T-helper 2 cell treated with Interferon-gamma antibody and Interleukin-4, amounts not matched to agents 5 μg/mL and 100 μg/mL, for 36 hours (primary cell): ENCODE data around the gene DACH2.
"Not testable (repeated sequence)": the region's sequence is repeated elsewhere in the genome, so short reads cannot be mapped to it uniquely, and the experiment has no call there.

ENCODE experiments used
- DNase-seq: peaks from one replicate; pipeline ENCODE4 v3.0.0; 2021; ENCODE audit warnings: low spot score
- H3K27ac Mint-ChIP-seq: one replicate; pipeline ENCODE4 v1.8.0; 2021; ENCODE audit warnings: mild to moderate bottlenecking, mixed read lengths
- H3K27me3 Mint-ChIP-seq: one replicate; pipeline ENCODE4 v1.8.0; 2021; ENCODE audit warnings: low read depth, mixed read lengths
- H3K36me3 Mint-ChIP-seq: one replicate; pipeline ENCODE4 v1.8.0; 2021; ENCODE audit warnings: low read depth, mixed read lengths
- H3K4me1 Mint-ChIP-seq: one replicate; pipeline ENCODE4 v1.8.0; 2021; ENCODE audit warnings: low read depth, mixed read lengths
- H3K4me3 Mint-ChIP-seq: one replicate; pipeline ENCODE4 v1.8.0; 2022; ENCODE audit warnings: mild to moderate bottlenecking, moderate library complexity, mixed read lengths
- H3K9me3 Mint-ChIP-seq: one replicate; pipeline ENCODE4 v1.8.0; 2021; ENCODE audit warnings: mixed read lengths

The DACH2 gene

DNA sequence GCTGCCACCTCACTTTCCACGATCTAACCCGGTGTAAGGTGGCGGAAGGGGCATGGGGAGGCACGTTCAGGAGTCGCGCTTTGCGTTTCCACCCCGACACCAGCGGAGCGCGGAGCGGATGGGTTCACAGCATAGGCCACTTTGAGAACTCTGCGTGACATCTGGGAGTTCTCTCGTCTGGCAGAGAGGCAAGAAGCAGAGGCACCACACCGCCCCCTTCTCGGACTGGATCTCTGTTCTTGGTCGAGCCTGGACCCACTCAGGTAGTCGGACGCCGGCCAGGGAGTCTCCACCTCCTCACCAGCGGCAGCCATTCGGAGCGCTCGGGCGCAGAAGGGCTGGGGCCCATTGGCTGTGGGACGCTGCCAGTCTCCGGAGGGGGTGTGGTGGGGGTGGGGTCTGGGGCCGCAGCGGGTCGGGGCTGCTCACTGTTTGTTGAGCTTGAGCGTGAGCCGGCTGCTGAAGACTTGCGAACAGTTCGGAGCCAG lies at the start of gene DACH2:
Gene DACH2 (plus strand): TSS at position 428 of the 488 bp plus-strand sequence.
- H3K36me3 Mint-ChIP-seq = no peaks in the 10 kb centered on the region
- no peaks in the 10 kb centered on the region for H3K9me3 Mint-ChIP-seq
- H3K4me3 Mint-ChIP-seq = peak within 1 kb of the TSS; percentile 77
- no peak within 1 kb of the TSS for H3K27ac Mint-ChIP-seq
- peaks cover 2% of the 10 kb centered on the region for H3K4me1 Mint-ChIP-seq
- peak; percentile 17 for DNase-seq
- peaks cover 34% of the 10 kb centered on the region for H3K27me3 Mint-ChIP-seq

DNA sequence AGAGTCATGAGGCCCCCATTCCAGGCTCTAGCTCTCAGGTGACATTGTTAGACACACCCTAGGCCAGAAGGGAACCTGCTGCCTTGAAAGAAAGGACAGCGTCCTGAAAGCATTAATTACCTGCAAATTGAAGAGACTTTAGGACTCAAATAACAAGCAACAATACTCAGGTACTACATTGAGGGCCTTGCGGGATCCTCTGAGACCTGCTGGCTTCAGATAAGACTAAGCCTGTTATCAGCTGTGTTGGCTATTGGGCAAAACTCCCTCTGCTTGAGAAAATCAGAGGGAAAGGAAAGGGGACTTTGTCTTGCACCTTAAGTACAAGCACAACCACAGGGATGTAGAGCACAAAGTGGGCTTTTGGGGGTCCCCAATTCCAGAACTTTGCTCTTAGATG lies 45.9 kb upstream of the DACH2 start:
- Mint-ChIP-seq H3K4me3 (no peak overlapping the region), H3K9me3 (no peaks in the 10 kb centered on the region), H3K4me1 (no peaks in the 10 kb centered on the region), H3K27me3 (no peaks in the 10 kb centered on the region), H3K27ac (no peak overlapping the region), H3K36me3 (no peaks in the 10 kb centered on the region)
- DNase-seq = no peak

DNA sequence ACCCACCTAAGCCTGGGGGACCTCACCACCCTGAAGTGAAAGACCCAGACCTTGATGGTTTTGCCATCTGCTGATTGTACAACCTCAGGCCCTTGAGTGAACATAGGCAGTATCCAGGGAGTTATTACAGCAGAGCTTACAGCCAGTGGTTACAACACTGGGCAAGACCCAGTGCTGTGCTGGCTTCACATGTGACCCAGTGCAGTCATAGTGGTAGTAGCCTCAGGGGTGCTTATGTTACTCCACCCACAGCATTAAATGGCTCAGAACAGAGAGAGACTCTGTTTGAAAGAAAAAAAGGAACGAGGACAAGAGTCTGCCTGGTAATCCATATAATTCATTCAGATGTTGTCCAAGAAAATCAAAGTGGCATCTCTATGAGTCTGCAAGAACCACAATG lies 45.2 kb upstream of the DACH2 start:
- DNase-seq = no peak
- Mint-ChIP-seq H3K27ac (no peak overlapping the region), H3K4me3 (no peak overlapping the region), H3K4me1 (no peaks in the 10 kb centered on the region), H3K9me3 (no peaks in the 10 kb centered on the region), H3K36me3 (no peaks in the 10 kb centered on the region), H3K27me3 (no peaks in the 10 kb centered on the region)

DNA sequence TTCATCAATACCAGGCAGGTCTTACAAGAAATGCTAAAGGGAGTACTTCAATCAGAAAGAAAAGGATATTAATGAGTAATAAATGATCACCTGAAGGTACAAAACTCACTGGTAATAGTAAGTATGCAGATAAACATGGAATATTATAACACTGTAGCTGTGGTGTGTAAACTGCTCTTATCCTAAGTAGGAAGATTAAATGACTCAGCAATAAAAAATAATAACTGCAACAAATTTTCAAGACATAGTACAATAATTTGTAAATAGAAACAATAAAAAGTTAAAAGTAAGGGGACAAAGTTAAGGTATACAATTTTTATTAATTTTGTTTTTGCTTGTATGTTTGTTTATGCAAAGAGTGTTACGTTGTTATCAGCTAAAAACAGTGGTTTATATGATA lies 43.7 kb upstream of the DACH2 start:
- Mint-ChIP-seq H3K36me3 (no peaks in the 10 kb centered on the region), H3K4me3 (no peak overlapping the region), H3K9me3 (no peaks in the 10 kb centered on the region), H3K27me3 (no peaks in the 10 kb centered on the region), H3K27ac (no peak overlapping the region), H3K4me1 (no peaks in the 10 kb centered on the region)
- DNase-seq = no peak

DNA sequence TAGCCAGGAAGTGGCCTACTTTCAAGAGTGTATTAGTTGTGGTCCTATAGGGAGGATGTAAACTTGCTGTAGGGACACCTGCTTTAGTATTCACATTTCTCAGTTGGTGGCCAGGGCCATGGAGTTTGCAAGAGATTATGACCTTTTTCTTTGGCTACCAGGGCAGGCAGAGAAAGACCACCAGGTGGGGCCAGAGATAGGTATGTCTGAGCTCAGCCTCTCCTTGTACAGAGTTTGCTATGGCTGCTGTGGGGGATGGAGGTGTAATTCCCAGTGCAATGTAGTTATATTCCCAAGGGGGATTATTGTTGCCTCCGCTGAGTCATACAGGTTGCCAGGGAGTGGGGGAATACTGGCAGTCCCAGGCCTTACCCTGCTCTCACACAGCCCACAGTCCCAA lies 26.3 kb upstream of the DACH2 start:
- Mint-ChIP-seq H3K4me3 (no peak overlapping the region), H3K27ac (no peak overlapping the region), H3K4me1 (no peaks in the 10 kb centered on the region), H3K27me3 (no peaks in the 10 kb centered on the region), H3K9me3 (peaks cover 7% of the 10 kb centered on the region), H3K36me3 (no peaks in the 10 kb centered on the region)
- no peak for DNase-seq

DNA sequence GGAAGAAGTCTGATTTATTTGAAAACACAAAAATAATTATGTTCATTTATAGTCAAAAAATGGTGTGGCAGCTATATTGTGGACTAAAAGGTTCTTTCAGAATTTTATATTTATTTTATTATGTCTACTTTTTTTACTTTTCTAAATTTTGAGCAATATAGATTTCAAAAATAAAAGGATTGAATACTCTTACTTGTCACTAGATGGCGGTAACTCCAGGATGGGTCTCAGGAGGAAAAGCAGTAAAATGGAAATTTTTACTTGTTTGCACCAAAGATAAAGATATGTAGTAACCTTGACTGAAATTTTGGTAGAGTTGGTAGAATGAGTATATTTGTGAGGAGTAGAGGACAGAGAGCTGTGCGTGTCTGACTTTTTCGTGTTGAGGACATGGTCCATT lies 14.5 kb upstream of the DACH2 start:
- Mint-ChIP-seq H3K27ac (no peak overlapping the region), H3K9me3 (no peaks in the 10 kb centered on the region), H3K4me3 (no peak overlapping the region), H3K27me3 (peaks cover 2% of the 10 kb centered on the region), H3K36me3 (no peaks in the 10 kb centered on the region), H3K4me1 (peaks cover 1% of the 10 kb centered on the region)
- no peak for DNase-seq

DNA sequence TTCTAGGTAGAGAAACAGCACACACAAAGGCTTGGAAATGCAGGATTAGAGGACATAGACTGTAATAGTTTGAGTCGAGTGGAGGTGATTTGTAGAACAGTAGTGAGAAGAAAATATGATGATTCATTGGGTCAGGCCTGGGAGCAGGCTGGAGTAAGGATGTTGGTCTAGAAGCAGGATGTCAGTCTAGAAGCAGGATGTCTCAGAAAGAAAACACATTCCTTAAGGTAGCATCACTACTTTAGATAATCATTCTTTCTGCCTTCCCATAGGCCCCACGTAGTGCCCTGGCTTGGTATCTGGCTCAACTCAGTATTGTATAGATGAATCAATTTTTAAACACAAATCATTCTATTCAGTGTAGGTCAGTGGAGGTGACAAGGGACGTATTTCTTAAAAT lies 11.2 kb upstream of the DACH2 start:
- H3K4me1 Mint-ChIP-seq = peaks cover 1% of the 10 kb centered on the region
- no peaks in the 10 kb centered on the region for H3K36me3 Mint-ChIP-seq
- no peak overlapping the region for H3K27ac Mint-ChIP-seq
- peaks cover 2% of the 10 kb centered on the region for H3K27me3 Mint-ChIP-seq
- H3K4me3 Mint-ChIP-seq = no peak overlapping the region
- DNase-seq = no peak
- H3K9me3 Mint-ChIP-seq = no peaks in the 10 kb centered on the region

DNA sequence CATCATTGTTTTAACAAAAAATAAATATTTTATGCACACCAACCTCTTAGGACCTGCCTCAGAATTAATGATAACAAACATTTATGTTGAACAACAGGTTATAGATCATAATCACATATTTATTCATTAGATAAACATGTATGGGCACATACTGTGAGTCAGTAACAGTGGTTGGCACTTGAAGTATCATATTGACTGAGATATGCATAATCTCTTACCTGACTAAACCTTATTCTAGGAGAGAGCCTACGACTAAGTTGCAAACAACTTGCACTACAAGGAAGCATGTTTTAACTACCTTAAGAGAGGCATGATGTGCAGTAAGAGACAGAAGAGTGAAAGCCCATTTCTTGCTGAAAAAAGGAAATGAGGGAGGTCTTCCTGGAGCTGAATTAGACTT lies 6.5 kb upstream of the DACH2 start:
- no peaks in the 10 kb centered on the region for H3K4me1 Mint-ChIP-seq
- no peak for DNase-seq
- H3K27me3 Mint-ChIP-seq = peaks cover 4% of the 10 kb centered on the region
- H3K4me3 Mint-ChIP-seq = no peak overlapping the region
- H3K36me3 Mint-ChIP-seq = no peaks in the 10 kb centered on the region
- no peak overlapping the region for H3K27ac Mint-ChIP-seq
- H3K9me3 Mint-ChIP-seq = no peaks in the 10 kb centered on the region

DNA sequence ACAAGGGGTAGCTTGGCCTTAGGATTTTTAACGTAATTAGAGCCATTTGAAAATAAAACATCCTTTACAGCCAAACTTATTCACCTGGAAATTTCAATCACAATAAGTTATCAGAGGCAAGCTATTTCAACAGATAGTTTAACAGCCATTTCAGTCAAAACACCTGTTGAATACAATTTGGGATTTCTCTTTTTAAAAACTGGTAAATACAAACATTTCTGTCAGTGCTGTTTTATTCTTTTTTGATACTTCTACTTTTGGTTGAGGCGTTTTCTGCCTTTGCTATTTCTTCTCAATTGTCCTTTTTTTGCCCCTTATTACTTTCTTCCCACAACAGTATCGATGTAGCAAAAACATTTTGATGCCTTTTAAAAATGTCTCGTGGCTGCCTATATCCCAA lies 2.1 kb upstream of the DACH2 start:
- Mint-ChIP-seq H3K36me3 (no peaks in the 10 kb centered on the region), H3K4me1 (peaks cover 2% of the 10 kb centered on the region), H3K4me3 (no peak overlapping the region), H3K27me3 (peaks cover 34% of the 10 kb centered on the region), H3K9me3 (no peaks in the 10 kb centered on the region), H3K27ac (no peak overlapping the region)
- DNase-seq = no peak

DNA sequence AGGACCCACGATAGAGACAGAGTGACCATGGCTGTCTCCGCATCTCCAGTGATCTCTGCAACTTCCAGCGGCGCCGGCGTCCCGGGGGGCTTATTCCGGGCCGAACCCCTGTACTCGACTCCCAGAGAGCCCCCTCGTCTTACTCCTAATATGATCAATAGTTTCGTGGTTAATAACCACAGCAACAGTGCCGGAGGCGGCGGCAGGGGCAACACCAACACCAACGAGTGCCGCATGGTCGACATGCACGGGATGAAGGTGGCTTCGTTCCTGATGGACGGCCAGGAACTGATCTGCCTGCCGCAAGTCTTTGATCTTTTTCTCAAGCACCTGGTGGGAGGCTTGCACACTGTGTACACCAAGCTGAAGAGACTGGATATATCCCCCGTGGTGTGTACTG lies 343 bp downstream of the DACH2 start:
- no peak overlapping the region for H3K27ac Mint-ChIP-seq
- H3K4me3 Mint-ChIP-seq = peak overlapping the region; percentile 77
- no peaks in the 10 kb centered on the region for H3K9me3 Mint-ChIP-seq
- no peak for DNase-seq
- peaks cover 34% of the 10 kb centered on the region for H3K27me3 Mint-ChIP-seq
- no peaks in the 10 kb centered on the region for H3K36me3 Mint-ChIP-seq
- H3K4me1 Mint-ChIP-seq = peaks cover 2% of the 10 kb centered on the region

DNA sequence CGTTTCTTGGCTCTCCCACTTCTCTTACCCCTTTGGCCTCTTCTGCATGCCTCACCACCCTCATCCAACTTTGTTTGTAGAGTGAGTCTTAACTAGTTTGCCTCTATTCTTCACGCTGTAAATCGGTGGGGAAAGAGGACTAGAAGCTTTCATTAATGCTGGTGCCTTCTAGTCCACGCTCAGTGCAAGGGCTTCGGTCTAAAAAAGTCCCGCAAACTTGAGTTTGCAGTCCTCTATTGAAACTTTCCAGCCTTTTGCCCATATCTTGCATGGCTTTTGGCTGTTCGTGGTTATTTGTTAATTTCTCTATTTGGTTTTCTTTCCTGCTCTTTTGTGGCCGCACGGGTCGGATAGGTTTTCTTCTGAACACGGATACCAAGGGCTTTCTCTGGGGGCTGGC lies 868 bp downstream of the DACH2 start:
- H3K4me1 Mint-ChIP-seq = peaks cover 2% of the 10 kb centered on the region
- no peak for DNase-seq
- H3K27me3 Mint-ChIP-seq = peaks cover 34% of the 10 kb centered on the region
- H3K36me3 Mint-ChIP-seq = no peaks in the 10 kb centered on the region
- peak overlapping the region; percentile 77 for H3K4me3 Mint-ChIP-seq
- H3K9me3 Mint-ChIP-seq = no peaks in the 10 kb centered on the region
- no peak overlapping the region for H3K27ac Mint-ChIP-seq

DNA sequence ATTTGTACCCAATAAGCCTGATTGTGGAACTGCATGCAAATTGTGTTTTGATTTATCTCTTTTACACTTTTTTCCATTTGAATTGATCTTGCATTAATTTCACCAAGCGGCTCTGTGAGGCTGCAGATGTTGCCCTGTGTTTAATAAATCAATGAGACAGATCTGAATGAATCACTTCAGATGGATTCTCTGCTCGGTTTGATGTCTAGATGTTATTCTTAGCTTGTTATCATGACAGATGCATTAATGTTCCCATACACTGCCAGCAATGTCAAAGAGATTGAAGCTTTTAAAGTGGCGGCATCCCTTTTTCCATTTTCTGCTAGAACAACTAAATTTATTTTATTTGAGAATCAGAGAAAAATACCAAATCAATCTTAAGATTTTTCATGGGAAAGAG lies 6.3 kb downstream of the DACH2 start:
- no peaks in the 10 kb centered on the region for H3K9me3 Mint-ChIP-seq
- H3K4me1 Mint-ChIP-seq = no peaks in the 10 kb centered on the region
- H3K27ac Mint-ChIP-seq = no peak overlapping the region
- H3K27me3 Mint-ChIP-seq = peaks cover 9% of the 10 kb centered on the region
- no peak for DNase-seq
- no peak overlapping the region for H3K4me3 Mint-ChIP-seq
- H3K36me3 Mint-ChIP-seq = no peaks in the 10 kb centered on the region

DNA sequence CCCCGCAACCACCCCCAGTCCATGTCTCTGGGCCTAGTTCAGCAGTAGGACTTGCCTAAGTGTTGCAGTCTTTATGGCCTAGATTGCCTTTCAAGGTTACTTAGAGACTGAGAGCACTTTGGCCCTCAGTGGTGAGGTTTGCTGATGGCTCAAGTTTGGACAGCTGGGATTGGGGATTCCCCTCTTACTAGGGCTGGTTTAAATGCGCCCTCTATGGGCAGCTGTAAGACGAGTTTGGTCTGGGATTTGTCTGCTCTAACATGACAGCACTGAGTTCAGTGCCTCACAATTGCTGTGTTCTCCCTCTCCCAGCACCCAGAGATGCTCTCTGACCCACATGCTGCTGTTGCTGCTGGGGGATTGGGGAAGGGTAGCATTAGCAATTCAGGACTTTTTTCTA lies 23.1 kb downstream of the DACH2 start:
- DNase-seq = no peak
- H3K27ac Mint-ChIP-seq = no peak overlapping the region
- H3K4me1 Mint-ChIP-seq = no peaks in the 10 kb centered on the region
- H3K4me3 Mint-ChIP-seq = no peak overlapping the region
- H3K9me3 Mint-ChIP-seq = no peaks in the 10 kb centered on the region
- no peaks in the 10 kb centered on the region for H3K36me3 Mint-ChIP-seq
- H3K27me3 Mint-ChIP-seq = no peaks in the 10 kb centered on the region

DNA sequence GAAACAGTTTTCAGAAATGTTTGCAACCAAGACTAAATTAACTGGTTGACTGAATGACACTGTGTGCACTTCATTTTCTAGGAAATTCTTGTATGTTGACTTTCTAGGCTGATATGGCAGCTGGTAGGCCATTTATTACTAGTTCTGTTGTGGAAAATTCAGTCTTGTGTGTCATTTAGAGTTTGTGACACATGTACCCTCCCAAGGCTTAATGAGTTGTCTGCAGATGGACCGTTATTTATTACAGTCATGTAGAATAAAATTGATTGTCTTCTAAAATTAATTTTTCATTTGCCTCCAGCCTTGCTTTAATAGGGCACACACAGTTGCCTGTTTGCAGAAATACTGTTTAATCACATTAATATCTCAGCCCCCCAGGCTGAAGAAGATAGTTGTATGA lies 30.7 kb downstream of the DACH2 start:
- Mint-ChIP-seq H3K9me3 (no peaks in the 10 kb centered on the region), H3K27me3 (no peaks in the 10 kb centered on the region), H3K4me3 (no peak overlapping the region), H3K4me1 (no peaks in the 10 kb centered on the region), H3K36me3 (no peaks in the 10 kb centered on the region), H3K27ac (no peak overlapping the region)
- DNase-seq = no peak

DNA sequence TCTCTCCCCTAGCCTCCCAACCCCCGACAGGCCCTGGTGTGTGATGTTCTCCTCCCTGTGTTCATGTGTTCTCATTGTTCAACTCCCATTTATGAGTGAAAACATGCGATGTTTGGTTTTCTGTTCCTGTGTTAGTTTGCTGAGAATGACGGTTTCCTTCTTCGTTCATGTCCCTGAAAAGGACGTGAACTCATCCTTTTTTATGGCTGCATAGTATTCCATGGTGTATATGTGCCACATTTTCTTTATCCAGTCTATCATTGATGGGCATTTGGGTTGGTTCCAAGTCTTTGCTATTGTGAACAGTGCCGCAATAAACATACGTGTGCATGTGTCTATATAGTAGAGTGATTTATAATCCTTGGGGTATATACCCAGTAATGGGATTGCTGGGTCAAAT lies 33.1 kb downstream of the DACH2 start:
- not testable (repeated sequence) for H3K9me3 Mint-ChIP-seq, H3K4me3 Mint-ChIP-seq, H3K36me3 Mint-ChIP-seq, H3K4me1 Mint-ChIP-seq, H3K27ac Mint-ChIP-seq, DNase-seq, H3K27me3 Mint-ChIP-seq
